HUES64 (cell line): ENCODE data around the gene SIGLEC1.

Experiments used
- H3K27ac ChIP-seq: 2 replicates; pipeline ENCODE4 v1.7.0; 2013; ENCODE audit warnings: low read depth, low read length, inconsistent platforms
- H3K27me3 ChIP-seq: 2 replicates; pipeline ENCODE4 v1.6.1; 2013; ENCODE audit warnings: mild to moderate bottlenecking, low read length; ENCODE audit not compliant: insufficient read depth
- H3K36me3 ChIP-seq: 2 replicates; pipeline ENCODE4 v1.6.1; 2013; ENCODE audit warnings: mild to moderate bottlenecking, low read length; ENCODE audit not compliant: insufficient read depth
- H3K4me1 ChIP-seq: 2 replicates; pipeline ENCODE4 v1.6.1; 2013; ENCODE audit warnings: mild to moderate bottlenecking, low read length, moderate library complexity; ENCODE audit not compliant: insufficient read depth
- H3K4me3 ChIP-seq: 2 replicates; pipeline ENCODE4 v1.5.1; 2013; ENCODE audit warnings: mild to moderate bottlenecking, low read length, moderate library complexity
- H3K9ac ChIP-seq: 2 replicates; pipeline ENCODE4 v1.6.1; 2013; ENCODE audit warnings: mild to moderate bottlenecking, low read depth, low read length
- H3K9me3 ChIP-seq: 2 replicates; pipeline ENCODE4 v1.6.1; 2013; ENCODE audit warnings: low read depth, low read length; ENCODE audit not compliant: insufficient read depth
- WGBS: fragments of 150-250, 120-280 bp; methylation state at CpG from one replicate; pipeline ENCODE4 v1.1.7; 2013; ENCODE audit warnings: missing lambda C conversion rate; 5-methylcytosine and 5-hydroxymethylcytosine counted together

Gene SIGLEC1

DNA sequence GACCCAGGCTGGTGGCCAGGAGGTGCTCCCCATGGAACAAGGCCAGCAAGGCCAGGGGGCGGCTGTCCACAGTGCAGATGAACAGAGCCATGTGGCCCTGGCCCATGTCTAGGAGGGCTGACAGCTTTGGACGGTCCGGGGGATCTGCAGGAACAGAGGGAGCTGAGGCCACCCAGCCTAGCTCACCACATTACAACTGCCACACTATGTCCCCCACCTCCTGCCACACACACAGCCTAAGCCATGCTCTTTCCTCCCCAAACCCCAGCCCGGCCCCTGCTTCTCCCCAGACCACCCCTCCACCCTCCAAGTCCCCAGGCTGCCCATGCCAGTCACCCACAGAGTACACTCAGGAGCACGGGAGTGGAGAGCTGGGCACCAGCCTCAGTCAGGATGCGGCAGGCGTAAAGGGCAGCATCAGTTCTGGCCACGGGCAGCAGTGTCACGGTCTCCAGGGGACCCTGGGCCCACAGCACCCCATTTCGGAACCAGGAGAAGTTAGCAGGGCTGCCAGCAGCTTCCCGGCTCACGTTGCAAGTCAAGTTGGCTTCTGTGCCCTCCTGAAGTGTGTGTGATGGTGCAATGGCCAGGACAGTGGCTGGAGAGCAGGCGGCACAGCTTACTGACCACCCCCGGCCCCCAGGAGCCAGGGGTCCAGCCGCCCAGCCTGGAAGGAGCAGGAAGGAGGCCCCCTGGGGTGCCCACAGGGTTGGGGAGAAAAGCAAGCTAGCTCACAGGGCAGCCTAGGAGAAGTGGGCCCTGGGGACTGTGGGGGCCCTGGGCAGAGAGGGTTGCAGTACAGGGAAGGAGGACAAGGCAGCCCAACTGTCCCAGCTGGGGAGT lies 15.4 kb downstream of the SIGLEC1 start:
- Histone ChIP-seq H3K4me1 (no peaks in the 10 kb centered on the region), H3K27me3 (no peaks in the 10 kb centered on the region; the same call in 1 of the 2 replicates), H3K9ac (no peak overlapping the region), H3K4me3 (no peak overlapping the region), H3K9me3 (no peaks in the 10 kb centered on the region), H3K27ac (no peak overlapping the region), H3K36me3 (no peaks in the 10 kb centered on the region)
- WGBS, result 91% methylated on average over 15 of the region's 15 CpGs

DNA sequence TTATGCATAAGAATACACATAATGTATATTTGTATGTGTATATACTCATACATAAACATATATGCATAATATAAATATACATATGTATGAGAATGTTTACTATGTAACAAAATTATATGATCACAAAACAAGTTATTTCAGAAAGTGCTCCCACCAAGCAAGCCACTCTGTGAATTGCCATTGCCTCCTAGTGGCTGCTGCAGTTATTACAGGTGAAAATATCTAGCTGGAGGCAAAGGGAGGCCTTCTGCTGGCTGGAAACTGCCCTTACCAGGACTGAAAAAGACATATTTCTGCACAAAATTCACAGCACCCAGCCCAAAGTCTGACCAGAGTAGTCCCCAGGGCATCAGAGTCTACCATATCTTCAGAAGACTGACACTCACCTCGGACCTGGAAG lies 16.2 kb downstream of the SIGLEC1 start:
- no peak overlapping the region for H3K27ac ChIP-seq
- no peak overlapping the region for H3K9ac ChIP-seq
- no peaks in the 10 kb centered on the region for H3K4me1 ChIP-seq
- H3K9me3 ChIP-seq, result no peaks in the 10 kb centered on the region
- H3K27me3 ChIP-seq, result no peaks in the 10 kb centered on the region; the same call in 1 of the 2 replicates
- WGBS, result 95% methylated on average over 1 of the region's 1 CpG
- no peak overlapping the region for H3K4me3 ChIP-seq
- no peaks in the 10 kb centered on the region for H3K36me3 ChIP-seq

DNA sequence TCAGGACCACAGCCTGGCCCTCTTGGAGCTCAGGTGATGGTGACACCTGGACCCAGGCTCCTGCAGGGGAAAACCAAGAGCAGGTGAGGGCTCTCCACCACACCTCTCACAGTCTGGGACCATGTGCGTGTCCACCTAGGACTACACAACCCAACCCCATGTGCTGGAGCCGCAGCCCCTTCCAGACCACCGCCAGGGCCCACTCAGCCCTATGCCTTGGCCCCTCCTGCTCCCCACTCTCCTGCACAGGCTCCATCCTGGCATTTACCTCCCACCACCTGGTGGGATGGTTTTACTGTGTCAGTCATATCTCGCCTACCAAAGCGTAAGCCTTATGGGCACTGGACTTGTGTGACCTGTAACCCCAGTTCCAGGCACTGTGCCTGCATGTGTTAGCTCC lies 17.5 kb downstream of the SIGLEC1 start:
- Histone ChIP-seq H3K27ac (no peak overlapping the region), H3K4me1 (no peaks in the 10 kb centered on the region), H3K9me3 (no peaks in the 10 kb centered on the region), H3K9ac (no peak overlapping the region), H3K4me3 (no peak overlapping the region), H3K27me3 (no peaks in the 10 kb centered on the region; the same call in 1 of the 2 replicates), H3K36me3 (no peaks in the 10 kb centered on the region)
- WGBS, result 94% methylated on average over 5 of the region's 5 CpGs

DNA sequence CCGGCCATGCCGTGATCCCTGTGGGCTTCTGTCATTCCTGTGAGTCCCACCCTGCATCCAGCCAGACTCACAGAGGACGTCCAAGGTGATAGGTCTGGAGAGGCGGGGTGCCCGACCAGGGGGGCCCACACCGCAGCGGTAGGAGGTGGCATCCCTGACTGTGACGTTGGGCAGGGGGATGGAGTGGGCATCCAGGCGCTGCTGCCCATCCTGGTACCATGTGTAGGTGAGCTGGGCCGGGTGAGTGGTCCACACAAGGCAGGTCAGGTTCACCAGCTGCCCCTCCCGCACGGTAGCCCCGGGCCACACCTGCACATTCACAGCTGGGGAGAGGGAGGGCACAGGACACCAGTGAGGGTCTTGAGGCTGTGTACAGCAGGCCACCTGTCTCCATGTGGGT lies 19.0 kb downstream of the SIGLEC1 start:
- H3K4me3 ChIP-seq, result no peak overlapping the region
- H3K27me3 ChIP-seq, result no peaks in the 10 kb centered on the region; the same call in 1 of the 2 replicates
- no peaks in the 10 kb centered on the region for H3K4me1 ChIP-seq
- H3K27ac ChIP-seq, result no peak overlapping the region
- no peak overlapping the region for H3K9ac ChIP-seq
- WGBS, result 93% methylated on average over 13 of the region's 13 CpGs
- H3K36me3 ChIP-seq, result no peaks in the 10 kb centered on the region
- no peaks in the 10 kb centered on the region for H3K9me3 ChIP-seq

DNA sequence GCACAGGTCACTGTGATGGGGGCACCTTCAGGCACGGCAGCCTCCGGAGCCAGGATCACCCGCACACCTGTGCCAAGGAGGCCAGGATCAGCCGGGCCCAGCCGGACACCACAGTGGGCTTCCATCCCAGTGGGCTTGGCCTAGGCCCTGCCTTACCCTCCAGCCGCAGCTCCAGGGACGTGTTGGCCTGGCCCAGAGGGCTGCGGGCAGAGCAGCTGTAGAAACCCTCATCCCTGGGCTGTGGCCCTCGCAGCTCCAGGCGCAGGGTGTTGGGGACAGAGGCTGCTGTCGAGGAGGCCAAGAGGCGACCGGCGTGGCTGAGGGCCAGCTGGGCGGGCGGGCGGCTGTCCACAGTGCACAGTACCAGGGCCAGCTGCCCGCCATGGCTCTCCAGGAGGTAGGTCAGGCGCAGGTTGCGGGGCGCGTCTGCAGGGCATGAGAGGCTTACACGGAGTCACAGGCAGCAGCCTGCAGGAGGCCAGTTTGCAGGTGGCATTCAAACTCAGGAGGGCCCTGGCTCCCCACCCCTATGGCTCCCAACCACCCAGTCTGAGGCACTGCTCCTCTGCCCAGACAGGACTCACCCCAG lies 19.6 kb downstream of the SIGLEC1 start:
- Histone ChIP-seq H3K4me1 (no peaks in the 10 kb centered on the region), H3K9me3 (no peaks in the 10 kb centered on the region), H3K4me3 (no peak overlapping the region), H3K9ac (no peak overlapping the region), H3K36me3 (no peaks in the 10 kb centered on the region), H3K27ac (no peak overlapping the region), H3K27me3 (no peaks in the 10 kb centered on the region; the same call in 1 of the 2 replicates)
- WGBS, result 92% methylated on average over 23 of the region's 23 CpGs

DNA sequence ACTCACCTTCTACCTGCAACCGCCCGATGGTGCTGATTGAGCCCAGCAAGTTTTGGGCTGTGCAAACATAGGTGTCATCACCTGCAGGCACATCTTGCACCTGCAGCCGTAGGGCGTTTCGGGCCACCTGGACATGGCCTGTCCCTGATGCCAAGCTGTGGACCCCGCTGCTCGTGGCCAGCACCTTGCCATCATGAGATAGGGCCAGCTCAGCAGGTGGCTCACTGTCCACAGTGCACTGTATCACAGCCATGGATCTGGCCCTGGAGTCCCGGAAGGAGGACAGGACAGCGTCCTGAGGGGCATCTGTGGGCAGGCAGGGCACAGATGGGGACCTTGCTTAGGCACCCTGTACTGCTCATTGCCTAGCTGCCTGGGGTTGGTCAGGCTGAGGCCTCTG lies 20.5 kb downstream of the SIGLEC1 start:
- Histone ChIP-seq H3K9ac (no peak overlapping the region), H3K27ac (no peak overlapping the region), H3K27me3 (no peaks in the 10 kb centered on the region; the same call in 1 of the 2 replicates), H3K36me3 (no peaks in the 10 kb centered on the region), H3K9me3 (no peaks in the 10 kb centered on the region), H3K4me1 (no peaks in the 10 kb centered on the region), H3K4me3 (no peak overlapping the region)
- 95% methylated on average over 9 of the region's 9 CpGs for WGBS

DNA sequence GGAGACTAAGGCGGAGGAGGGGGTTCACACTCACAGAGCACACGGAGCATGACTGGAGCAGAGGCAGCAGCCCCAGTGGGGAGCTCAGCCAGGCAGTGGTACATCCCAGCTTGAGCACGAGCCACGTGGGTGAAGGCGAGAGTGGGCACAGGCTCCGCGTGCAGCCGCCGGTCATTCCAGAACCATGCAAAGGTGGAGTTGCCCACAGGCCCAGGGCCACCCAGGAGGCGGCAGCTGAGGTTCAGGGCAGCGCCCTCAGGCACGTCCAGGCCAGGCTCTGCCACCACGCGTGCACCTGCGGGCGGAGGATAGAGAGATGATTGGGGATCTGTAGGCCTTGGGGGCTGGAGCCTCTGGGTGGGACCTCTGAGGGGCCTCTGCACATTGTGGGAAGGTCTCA lies 21.1 kb downstream of the SIGLEC1 start:
- 94% methylated on average over 16 of the region's 16 CpGs for WGBS
- H3K27ac ChIP-seq, result no peak overlapping the region
- no peaks in the 10 kb centered on the region; the same call in 1 of the 2 replicates for H3K27me3 ChIP-seq
- no peak overlapping the region for H3K4me3 ChIP-seq
- no peaks in the 10 kb centered on the region for H3K9me3 ChIP-seq
- no peaks in the 10 kb centered on the region for H3K36me3 ChIP-seq
- H3K4me1 ChIP-seq, result no peaks in the 10 kb centered on the region
- no peak overlapping the region for H3K9ac ChIP-seq

DNA sequence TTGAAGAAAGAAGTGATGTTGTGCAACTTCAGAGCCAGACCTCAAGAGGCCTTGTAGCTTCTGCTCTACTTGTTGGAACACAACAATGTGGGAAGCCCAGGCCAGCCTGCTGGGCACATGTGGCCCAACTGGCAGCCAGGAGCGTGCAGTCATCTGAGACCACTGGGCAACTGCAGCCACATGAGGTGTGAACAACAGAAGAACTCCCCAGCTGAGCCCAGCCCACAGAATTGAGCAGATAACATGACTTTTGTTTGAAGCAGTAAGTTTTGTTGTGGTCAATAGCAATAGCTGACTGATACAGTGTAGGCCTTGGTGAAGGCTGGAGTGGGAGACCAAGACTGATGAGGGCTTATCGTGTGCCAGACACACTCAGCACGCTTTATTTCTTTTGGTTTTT lies 22.0 kb downstream of the SIGLEC1 start:
- H3K27ac ChIP-seq, result no peak overlapping the region
- no peaks in the 10 kb centered on the region for H3K36me3 ChIP-seq
- no peaks in the 10 kb centered on the region; the same call in 1 of the 2 replicates for H3K27me3 ChIP-seq
- H3K9ac ChIP-seq, result no peak overlapping the region
- H3K4me3 ChIP-seq, result no peak overlapping the region
- no peaks in the 10 kb centered on the region for H3K9me3 ChIP-seq
- 87% methylated on average over 3 of the region's 3 CpGs for WGBS
- no peaks in the 10 kb centered on the region for H3K4me1 ChIP-seq

DNA sequence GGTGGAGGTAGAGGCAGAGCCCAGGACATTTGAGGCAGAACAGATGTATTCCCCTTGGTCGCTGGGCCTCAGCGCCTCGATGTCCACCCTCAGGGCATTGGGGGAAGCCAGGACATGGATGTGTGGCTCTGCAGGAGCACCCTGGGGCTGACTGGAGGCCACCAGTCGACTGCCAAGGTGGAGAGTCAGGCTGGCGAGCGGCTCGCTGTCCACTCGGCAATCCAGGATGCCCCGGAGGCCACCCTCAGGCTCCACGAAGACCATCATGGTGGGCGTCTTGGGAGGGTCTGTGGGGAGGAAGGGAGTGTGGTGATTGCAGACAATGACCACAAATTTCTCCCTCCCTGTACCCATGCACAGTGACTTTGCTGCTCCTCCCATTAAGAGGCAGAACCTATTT lies 22.4 kb downstream of the SIGLEC1 start:
- no peaks in the 10 kb centered on the region for H3K9me3 ChIP-seq
- H3K4me3 ChIP-seq, result no peak overlapping the region
- peaks cover 3% of the 10 kb centered on the region; the same call in 1 of the 2 replicates for H3K27me3 ChIP-seq
- WGBS, result 90% methylated on average over 10 of the region's 11 CpGs
- H3K36me3 ChIP-seq, result no peaks in the 10 kb centered on the region
- H3K9ac ChIP-seq, result no peak overlapping the region
- H3K4me1 ChIP-seq, result peaks cover 3% of the 10 kb centered on the region
- H3K27ac ChIP-seq, result no peak overlapping the region

DNA sequence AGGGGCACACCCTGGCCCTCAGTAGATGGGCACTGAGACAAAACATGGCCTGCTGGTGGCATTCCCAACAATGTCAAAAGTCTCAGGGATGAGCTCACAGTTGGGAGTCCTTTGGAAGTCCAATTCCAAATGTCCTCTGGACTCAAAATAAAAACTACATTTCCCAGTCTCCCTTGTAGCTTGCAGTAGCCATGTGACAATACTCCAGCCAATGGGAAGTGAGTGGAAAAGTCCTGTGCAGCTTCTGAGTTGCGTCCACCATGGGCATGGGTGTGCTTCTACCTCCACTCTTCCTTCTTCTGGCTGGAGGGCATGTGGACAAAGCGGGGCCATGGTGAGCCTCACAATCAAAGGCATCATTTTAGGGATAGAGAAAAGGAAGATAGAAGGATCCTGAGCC lies 24.7 kb downstream of the SIGLEC1 start:
- Histone ChIP-seq H3K4me3 (no peak overlapping the region), H3K9ac (no peak overlapping the region), H3K9me3 (no peaks in the 10 kb centered on the region), H3K27ac (no peak overlapping the region), H3K27me3 (peaks cover 18% of the 10 kb centered on the region), H3K4me1 (peaks cover 11% of the 10 kb centered on the region), H3K36me3 (no peaks in the 10 kb centered on the region)
- WGBS, result 46% methylated on average over 1 of the region's 2 CpGs

DNA sequence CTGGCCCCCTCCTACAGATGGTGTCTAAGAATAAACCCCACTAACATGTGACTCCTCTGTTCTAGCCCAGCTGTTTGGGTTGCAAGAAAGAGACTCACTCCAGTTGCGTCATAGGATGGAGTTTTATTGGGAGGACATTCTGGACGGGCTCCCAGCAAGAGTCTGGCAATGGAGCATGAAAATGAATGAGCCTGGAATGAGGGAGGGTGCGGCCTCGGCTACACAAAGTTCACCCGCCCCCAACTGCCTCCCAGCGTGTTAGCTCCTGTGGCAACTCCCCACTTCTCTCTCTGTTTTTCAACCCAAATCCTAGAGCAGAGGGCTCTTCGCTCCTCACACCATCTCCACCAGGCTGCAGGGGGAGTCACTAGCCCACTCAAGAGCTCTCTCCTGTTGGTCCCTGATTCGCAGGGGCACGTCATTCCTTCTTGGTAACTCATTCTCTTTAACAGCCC lies 25.5 kb downstream of the SIGLEC1 start:
- Histone ChIP-seq H3K27ac (no peak overlapping the region), H3K9ac (no peak overlapping the region), H3K4me3 (no peak overlapping the region), H3K27me3 (peaks cover 24% of the 10 kb centered on the region), H3K9me3 (no peaks in the 10 kb centered on the region), H3K36me3 (no peaks in the 10 kb centered on the region), H3K4me1 (peaks cover 11% of the 10 kb centered on the region)
- 78% methylated on average over 9 of the region's 9 CpGs for WGBS
